SK-N-SH (cell line): Measurements from ENCODE around the gene CBLB. TPM values are rescaled to one million over a fixed set of nuclear protein-coding genes. Genes with fewer than 3 reads are reported as not detected.
A peak's percentile ranks its signal among the peaks of the same experiment; 100 is the strongest.

ENCODE experiments used
- CTCF ChIA-PET: fragments of 300-600, 350-600 bp; formaldehyde crosslinking; extraction: SDS; loops from one replicate; lab custom pipeline; 2021; lab: Yijun Ruan, JAX
- POLR2A ChIA-PET: fragments of 350-600 bp; sonication (Branson Sonifier 250); formaldehyde crosslinking; extraction: SDS; loops from one replicate; lab custom pipeline; 2020; ENCODE audit warnings: antibody characterized with exemption, inconsistent platforms; lab: Yijun Ruan, JAX
- DNase-seq: peaks from one replicate; pipeline ENCODE4 v3.0.0; 2012
- H2AFZ ChIP-seq: fragments of 200-600 bp; sonication (generic); 2 replicates; pipeline ENCODE4 v1.8.1; 2016; ENCODE audit warnings: antibody characterized with exemption, mild to moderate bottlenecking, low read depth
- H3F3A ChIP-seq: fragments of 200-600 bp; sonication (generic); replicated peaks from 2 replicates; pipeline ENCODE3; 2016; ENCODE audit warnings: antibody characterized with exemption, mild to moderate bottlenecking; ENCODE audit not compliant: insufficient read depth
- H3K27ac ChIP-seq, 2 experiments: fragments of 200-500 bp in 1 of 2; fragments of 200-600 bp in 1 of 2; sonication (Bioruptor generic) in 1 of 2; sonication (generic), shearing (Covaris generic) in 1 of 2; 2 replicates each; pipeline versions ENCODE4 v1.5.1 to v1.6.1; 2014 to 2016; ENCODE audit warnings: low read depth in 2 of 2, inconsistent platforms in 1 of 2, low read length in 1 of 2, mild to moderate bottlenecking in 1 of 2, mixed read lengths in 1 of 2
- H3K27me3 ChIP-seq: fragments of 200-600 bp; sonication (generic), shearing (Covaris generic); 2 replicates; pipeline ENCODE4 v1.6.1; 2016; ENCODE audit warnings: mixed run types; ENCODE audit not compliant: insufficient read depth
- H3K36me3 ChIP-seq, 2 experiments: fragments of 200-500 bp in 1 of 2; fragments of 200-600 bp in 1 of 2; sonication (Bioruptor generic) in 1 of 2; sonication (generic) in 1 of 2; replicated peaks in 1 of 2; 2 replicates each; pipeline versions ENCODE3 to v1.5.1; 2014 to 2016; ENCODE audit warnings: low read length in 1 of 2, mild to moderate bottlenecking in 1 of 2; ENCODE audit not compliant: insufficient read depth in 2 of 2, control insufficient read depth in 1 of 2
- H3K4me1 ChIP-seq, 2 experiments: fragments of 200-500 bp in 1 of 2; fragments of 200-600 bp in 1 of 2; sonication (Bioruptor generic) in 1 of 2; sonication (generic), shearing (Covaris generic) in 1 of 2; 2 replicates each; pipeline versions ENCODE4 v1.5.1 to v1.6.1; 2014 to 2016; ENCODE audit warnings: low read depth in 1 of 2, low read length in 1 of 2, mixed run types in 1 of 2; ENCODE audit not compliant: insufficient read depth in 2 of 2, control insufficient read depth in 1 of 2
- H3K4me2 ChIP-seq: fragments of 200-600 bp; sonication (generic), shearing (Covaris generic); 2 replicates; pipeline ENCODE4 v1.6.1; 2017; ENCODE audit warnings: mixed run types
- H3K4me3 ChIP-seq, 2 experiments: fragments of 200-500 bp in 1 of 2; fragments of 200-600 bp in 1 of 2; sonication (Bioruptor generic) in 1 of 2; sonication (generic), shearing (Covaris generic) in 1 of 2; 2 replicates each; pipeline versions ENCODE4 v1.5.1 to v1.8.1; 2014 to 2016; ENCODE audit warnings: low read depth in 2 of 2, inconsistent platforms in 1 of 2, low read length in 1 of 2, mild to moderate bottlenecking in 1 of 2, mixed read lengths in 1 of 2, moderate library complexity in 1 of 2
- H3K79me2 ChIP-seq: fragments of 200-600 bp; sonication (generic); 2 replicates; pipeline ENCODE4 v1.8.1; 2017; ENCODE audit warnings: mild to moderate bottlenecking; ENCODE audit not compliant: insufficient read depth
- H3K9ac ChIP-seq: fragments of 200-600 bp; sonication (generic); 2 replicates; pipeline ENCODE4 v1.6.1; 2017; ENCODE audit warnings: mixed run types
- H3K9me2 ChIP-seq: fragments of 200-600 bp; sonication (generic); 2 replicates; pipeline ENCODE4 v1.6.1; 2017; ENCODE audit warnings: mixed run types
- H3K9me3 ChIP-seq: fragments of 200-600 bp; sonication (generic); 2 replicates; pipeline ENCODE4 v1.6.1; 2017; ENCODE audit warnings: mixed run types, mild to moderate bottlenecking, moderate library complexity
- H4K20me1 ChIP-seq: fragments of 200-600 bp; sonication (generic); 2 replicates; pipeline ENCODE4 v1.6.1; 2017; ENCODE audit warnings: mild to moderate bottlenecking, mixed run types; ENCODE audit not compliant: insufficient read depth
- FOSL2 ChIP-seq: IDR thresholded peaks from 2 replicates; pipeline ENCODE4 v1.4.0; 2012; ENCODE audit warnings: low read depth, mild to moderate bottlenecking, moderate library complexity, borderline replicate concordance
- GABPA ChIP-seq: IDR thresholded peaks from 2 replicates; pipeline ENCODE4 v1.4.0; 2012; ENCODE audit warnings: low read depth, mild to moderate bottlenecking
- NFIC ChIP-seq: IDR thresholded peaks from 2 replicates; pipeline ENCODE4 v1.4.0; 2012; ENCODE audit warnings: borderline replicate concordance
- RAD21 ChIP-seq: IDR thresholded peaks from 2 replicates; pipeline ENCODE4 v1.6.1; 2012; ENCODE audit warnings: mild to moderate bottlenecking, low read length
- RXRA ChIP-seq: IDR thresholded peaks from 2 replicates; pipeline ENCODE4 v1.4.0; 2012; ENCODE audit warnings: low read depth, mild to moderate bottlenecking, borderline replicate concordance
- TCF12 ChIP-seq: IDR thresholded peaks from 2 replicates; pipeline ENCODE4 v1.4.0; 2012
- TEAD4 ChIP-seq: IDR thresholded peaks from 2 replicates; pipeline ENCODE4 v1.4.0; 2012; ENCODE audit warnings: mild to moderate bottlenecking, borderline replicate concordance; ENCODE audit not compliant: insufficient read depth
- YY1 ChIP-seq: IDR thresholded peaks from 2 replicates; pipeline ENCODE4 v1.4.0; 2012; ENCODE audit warnings: low read depth, mild to moderate bottlenecking
- WGBS: methylation state at CpG from one replicate; pipeline ENCODE4 v1.1.6; 2017; ENCODE audit warnings: low lambda C conversion rate; 5-methylcytosine and 5-hydroxymethylcytosine counted together
- polyA plus RNA-seq, 3 experiments: library from polyadenylated mRNA; depleted of rRNA; stranded (reverse); fragments of >200 nt; gene quantifications; 2 replicates each; pipeline ENCODE4 v1.2.3, GENCODE V29; 2012
- TF ChIP-seq, protein P1 (sequence below): fragments of 200-600 bp; sonication (generic); IDR thresholded peaks from 2 replicates; pipeline ENCODE4 v1.6.1; 2017; ENCODE audit warnings: antibody characterized with exemption, mild to moderate bottlenecking, moderate library complexity
- TF ChIP-seq, protein P2 (sequence below): fragments of 150-350 bp; IDR thresholded peaks from 2 replicates; pipeline ENCODE4 v1.6.1; 2017; ENCODE audit warnings: antibody characterized with exemption, low read length, low read depth, borderline replicate concordance
- TF ChIP-seq, protein P3 (sequence below): IDR thresholded peaks from 2 replicates; pipeline ENCODE4 v1.4.0; 2012; ENCODE audit warnings: low read depth, borderline replicate concordance

CBLB gene
- polyA plus RNA-seq, 1 of the 3 experiments (the other 2 are of a cell fraction) = 4.4 TPM

DNA sequence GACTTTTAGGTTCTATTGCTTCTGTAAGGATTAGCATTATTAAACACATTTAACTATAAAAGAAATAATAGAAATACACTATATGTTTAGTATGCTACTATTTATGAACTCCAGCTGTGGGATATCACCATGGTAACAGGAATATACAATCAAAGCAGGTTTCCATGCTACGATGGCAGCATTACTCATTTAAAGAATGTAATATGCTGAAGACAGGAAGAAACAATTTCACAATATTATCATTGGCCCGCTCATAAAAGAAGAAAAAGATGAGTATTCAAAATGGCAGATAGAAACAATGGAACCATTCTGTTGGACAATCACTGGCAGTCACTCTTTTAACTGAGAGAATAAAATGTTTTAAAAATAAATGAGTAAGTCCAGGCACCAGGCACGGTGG is 153.4 kb downstream of the CBLB start:
- no peak for DNase-seq
- Histone ChIP-seq H3K4me1 (peaks cover 0 to 2% of the 10 kb centered on the region in 2 experiments; a peak in 1 of 4 replicates), H3K36me3 (peaks cover 22 to 74% of the 10 kb centered on the region in 2 experiments), H4K20me1 (no peaks in the 10 kb centered on the region), H3K9me2 (no peaks in the 10 kb centered on the region), H2AFZ (no peak overlapping the region), H3K4me2 (no peak overlapping the region), H3K4me3 (no peak overlapping the region), H3K79me2 (no peaks in the 10 kb centered on the region), H3K9ac (no peak overlapping the region), H3K27me3 (no peaks in the 10 kb centered on the region), H3K27ac (peak overlapping the region in 1 of 2 experiments; percentile 71; a peak in 2 of 4 replicates), H3K9me3 (no peaks in the 10 kb centered on the region), H3F3A (no peaks in the 10 kb centered on the region)
- 64% methylated on average over 3 of the region's 3 CpGs for WGBS
- TF ChIP-seq FOSL2 (no peak), YY1 (no peak), RXRA (no peak)
- TF ChIP-seq, protein P1, sequence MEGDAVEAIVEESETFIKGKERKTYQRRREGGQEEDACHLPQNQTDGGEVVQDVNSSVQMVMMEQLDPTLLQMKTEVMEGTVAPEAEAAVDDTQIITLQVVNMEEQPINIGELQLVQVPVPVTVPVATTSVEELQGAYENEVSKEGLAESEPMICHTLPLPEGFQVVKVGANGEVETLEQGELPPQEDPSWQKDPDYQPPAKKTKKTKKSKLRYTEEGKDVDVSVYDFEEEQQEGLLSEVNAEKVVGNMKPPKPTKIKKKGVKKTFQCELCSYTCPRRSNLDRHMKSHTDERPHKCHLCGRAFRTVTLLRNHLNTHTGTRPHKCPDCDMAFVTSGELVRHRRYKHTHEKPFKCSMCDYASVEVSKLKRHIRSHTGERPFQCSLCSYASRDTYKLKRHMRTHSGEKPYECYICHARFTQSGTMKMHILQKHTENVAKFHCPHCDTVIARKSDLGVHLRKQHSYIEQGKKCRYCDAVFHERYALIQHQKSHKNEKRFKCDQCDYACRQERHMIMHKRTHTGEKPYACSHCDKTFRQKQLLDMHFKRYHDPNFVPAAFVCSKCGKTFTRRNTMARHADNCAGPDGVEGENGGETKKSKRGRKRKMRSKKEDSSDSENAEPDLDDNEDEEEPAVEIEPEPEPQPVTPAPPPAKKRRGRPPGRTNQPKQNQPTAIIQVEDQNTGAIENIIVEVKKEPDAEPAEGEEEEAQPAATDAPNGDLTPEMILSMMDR = no peak
- CTCF ChIA-PET = interaction anchor here (1.0 kb wide), 1 partner anchor 1111 kb away, joined by 3 read pairs; no protein-coding TSS in a partner anchor
- POLR2A ChIA-PET = no interaction called here

DNA sequence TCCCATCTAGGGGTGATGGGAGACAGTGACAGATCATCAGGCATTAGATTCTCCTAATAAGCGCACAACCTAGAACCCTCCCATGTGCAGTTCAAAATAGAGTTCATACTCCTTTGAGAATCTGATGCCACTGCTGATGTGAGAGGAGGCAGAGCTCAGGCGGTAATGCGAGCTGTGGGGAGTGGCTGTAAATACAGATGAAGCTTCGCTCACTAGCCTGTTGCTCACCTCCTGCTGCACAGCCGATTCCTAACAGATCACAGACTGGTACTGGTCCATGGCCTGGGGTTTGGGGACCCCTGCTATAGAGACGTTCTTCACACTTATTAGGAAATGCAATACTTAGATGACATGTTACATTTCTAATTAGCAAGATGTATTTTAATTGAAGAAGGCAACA is 154.4 kb downstream of the CBLB start:
- Histone ChIP-seq H3K9me2 (no peaks in the 10 kb centered on the region), H3K4me3 (no peak overlapping the region), H2AFZ (no peak overlapping the region), H3K4me2 (no peak overlapping the region), H4K20me1 (no peaks in the 10 kb centered on the region), H3F3A (no peaks in the 10 kb centered on the region), H3K79me2 (no peaks in the 10 kb centered on the region), H3K9ac (no peak overlapping the region), H3K36me3 (peaks cover 18 to 71% of the 10 kb centered on the region in 2 experiments), H3K27ac (peak overlapping the region in 1 of 2 experiments; percentile 71; a peak in 1 of 4 replicates), H3K9me3 (no peaks in the 10 kb centered on the region; the same call in 1 of the 2 replicates), H3K4me1 (peaks cover 0 to 2% of the 10 kb centered on the region in 2 experiments; a peak in 1 of 4 replicates), H3K27me3 (no peaks in the 10 kb centered on the region)
- CTCF ChIA-PET = interaction anchor here (1.0 kb wide), 1 partner anchor 1112 kb away, joined by 3 read pairs; no protein-coding TSS in a partner anchor
- no peak for DNase-seq
- TF ChIP-seq TEAD4 (no peak), RAD21 (no peak), TCF12 (no peak), GABPA (no peak), NFIC (no peak)
- TF ChIP-seq, protein P2, sequence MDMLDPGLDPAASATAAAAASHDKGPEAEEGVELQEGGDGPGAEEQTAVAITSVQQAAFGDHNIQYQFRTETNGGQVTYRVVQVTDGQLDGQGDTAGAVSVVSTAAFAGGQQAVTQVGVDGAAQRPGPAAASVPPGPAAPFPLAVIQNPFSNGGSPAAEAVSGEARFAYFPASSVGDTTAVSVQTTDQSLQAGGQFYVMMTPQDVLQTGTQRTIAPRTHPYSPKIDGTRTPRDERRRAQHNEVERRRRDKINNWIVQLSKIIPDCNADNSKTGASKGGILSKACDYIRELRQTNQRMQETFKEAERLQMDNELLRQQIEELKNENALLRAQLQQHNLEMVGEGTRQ = no peak
- TF ChIP-seq, protein P3, sequence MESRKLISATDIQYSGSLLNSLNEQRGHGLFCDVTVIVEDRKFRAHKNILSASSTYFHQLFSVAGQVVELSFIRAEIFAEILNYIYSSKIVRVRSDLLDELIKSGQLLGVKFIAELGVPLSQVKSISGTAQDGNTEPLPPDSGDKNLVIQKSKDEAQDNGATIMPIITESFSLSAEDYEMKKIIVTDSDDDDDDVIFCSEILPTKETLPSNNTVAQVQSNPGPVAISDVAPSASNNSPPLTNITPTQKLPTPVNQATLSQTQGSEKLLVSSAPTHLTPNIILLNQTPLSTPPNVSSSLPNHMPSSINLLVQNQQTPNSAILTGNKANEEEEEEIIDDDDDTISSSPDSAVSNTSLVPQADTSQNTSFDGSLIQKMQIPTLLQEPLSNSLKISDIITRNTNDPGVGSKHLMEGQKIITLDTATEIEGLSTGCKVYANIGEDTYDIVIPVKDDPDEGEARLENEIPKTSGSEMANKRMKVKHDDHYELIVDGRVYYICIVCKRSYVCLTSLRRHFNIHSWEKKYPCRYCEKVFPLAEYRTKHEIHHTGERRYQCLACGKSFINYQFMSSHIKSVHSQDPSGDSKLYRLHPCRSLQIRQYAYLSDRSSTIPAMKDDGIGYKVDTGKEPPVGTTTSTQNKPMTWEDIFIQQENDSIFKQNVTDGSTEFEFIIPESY = no peak
- POLR2A ChIA-PET = no interaction called here
- WGBS = 92% methylated on average over 6 of the region's 6 CpGs
